GM06990 (cell line): ENCODE measurements around the gene SRPRA.

Source experiments
- DNase-seq: peaks from one replicate; pipeline ENCODE4 v3.0.0-alpha.2; 2011; ENCODE audit not compliant: insufficient read length; ENCODE audit errors: extremely low read depth
- H3K27me3 ChIP-seq: replicated peaks from 2 replicates; pipeline ENCODE4 v1.6.0; 2011; ENCODE audit warnings: low read length; ENCODE audit not compliant: control insufficient read depth, insufficient read depth
- H3K36me3 ChIP-seq: 2 replicates; pipeline ENCODE4 v1.5.1; 2011; ENCODE audit warnings: low read length; ENCODE audit not compliant: control insufficient read depth, insufficient read depth
- H3K4me3 ChIP-seq: replicated peaks from 2 replicates; pipeline ENCODE4 v1.5.1; 2011; ENCODE audit warnings: low read depth, mild to moderate bottlenecking, control low read depth, low read length
- CTCF ChIP-seq: IDR thresholded peaks from 2 replicates; pipeline ENCODE4 v1.5.1; 2011; ENCODE audit warnings: low read length, control low read depth, mild to moderate bottlenecking, inconsistent platforms; ENCODE audit not compliant: insufficient read depth, poor library complexity, severe bottlenecking

SRPRA gene

GRCh38 chr11:126214841-126215240 is 53.9 kb downstream of the SRPRA start:
- H3K4me3 ChIP-seq, result no peak overlapping the region
- H3K36me3 ChIP-seq, result no peaks in the 10 kb centered on the region
- no peak for DNase-seq
- H3K27me3 ChIP-seq, result no peaks in the 10 kb centered on the region
- no peak for TF ChIP-seq CTCF

- H3K27me3 ChIP-seq, result no peaks in the 10 kb centered on the region
- no peak for TF ChIP-seq CTCF
- DNase-seq, result no peak
- H3K36me3 ChIP-seq, result no peaks in the 10 kb centered on the region; the same call in 1 of the 2 replicates
- H3K4me3 ChIP-seq, result no peak overlapping the region
Observed at GRCh38 chr11:126214441-126214840, 54.3 kb downstream of the SRPRA start.
